Inferior parietal cortex (tissue), 1 donor: Measurements from ENCODE around the gene PLA2G4A.

Experiments used
- DNase-seq: peaks from one replicate; pipeline ENCODE4 v3.0.0-alpha.2; 2016; ENCODE audit errors: extremely low spot score

Gene PLA2G4A

GRCh38 chr1:187027253-187027652 lies 198.5 kb downstream of the PLA2G4A start:
- no peak for DNase-seq

- no peak for DNase-seq
These were observed 203.7 kb downstream of the PLA2G4A start for GRCh38 chr1:187032316-187032981.

- DNase-seq: no peak
These were observed 204.4 kb downstream of the PLA2G4A start for GRCh38 chr1:187032982-187033692.

- no peak for DNase-seq
These were observed 205.1 kb downstream of the PLA2G4A start for GRCh38 chr1:187033693-187034390.

GRCh38 chr1:187034501-187034900 lies 205.8 kb downstream of the PLA2G4A start:
- DNase-seq: no peak

- DNase-seq: no peak
These were observed 209.3 kb downstream of the PLA2G4A start for GRCh38 chr1:187037973-187038553.
